NAMALWA (cell line): ENCODE measurements around the gene SOCS1.
"Not testable (repeated sequence)": the region's sequence is repeated elsewhere in the genome, so short reads cannot be mapped to it uniquely, and the experiment has no call there.

Experiments
- DNase-seq: peaks from one replicate; pipeline ENCODE4 v3.0.0-alpha.2; 2015; ENCODE audit warnings: low spot score

Gene SOCS1

GRCh38 chr16:11224894-11225676 lies 30.9 kb downstream of the SOCS1 start:
- peak; percentile 91 for DNase-seq

- peak; percentile 70 for DNase-seq
Observed at GRCh38 chr16:11224096-11224893, 31.7 kb downstream of the SOCS1 start.

- not testable (repeated sequence) for DNase-seq
Observed at GRCh38 chr16:11220507-11220906, 35.5 kb downstream of the SOCS1 start.

GRCh38 chr16:11219178-11219577 lies 36.8 kb downstream of the SOCS1 start:
- DNase-seq = no peak

- DNase-seq = peak; percentile 53
Observed at GRCh38 chr16:11218604-11218962, 37.4 kb downstream of the SOCS1 start.

GRCh38 chr16:11217651-11218603 lies 38.1 kb downstream of the SOCS1 start:
- DNase-seq = no peak

- DNase-seq = no peak
Observed at GRCh38 chr16:11215935-11216556, 40.0 kb downstream of the SOCS1 start.

GRCh38 chr16:11213799-11214198 lies 42.2 kb downstream of the SOCS1 start:
- no peak for DNase-seq

GRCh38 chr16:11213373-11213772 lies 42.6 kb downstream of the SOCS1 start:
- no peak for DNase-seq

- DNase-seq = no peak
Observed at GRCh38 chr16:11212798-11213196, 43.2 kb downstream of the SOCS1 start.

- DNase-seq = no peak
Observed at GRCh38 chr16:11211977-11212797, 43.8 kb downstream of the SOCS1 start.

- DNase-seq = no peak
Observed at GRCh38 chr16:11211061-11211976, 44.7 kb downstream of the SOCS1 start.

GRCh38 chr16:11210260-11210659 lies 45.7 kb downstream of the SOCS1 start:
- DNase-seq = no peak

- no peak for DNase-seq
Observed at GRCh38 chr16:11208916-11209665, 46.9 kb downstream of the SOCS1 start.

GRCh38 chr16:11207646-11208045 lies 48.4 kb downstream of the SOCS1 start:
- DNase-seq = peak; percentile 46

- DNase-seq = no peak
Observed at GRCh38 chr16:11205754-11206581, 50.0 kb downstream of the SOCS1 start.

- no peak for DNase-seq
Observed at GRCh38 chr16:11205065-11205699, 50.8 kb downstream of the SOCS1 start.
